RWPE2 (cell line): Measurements from ENCODE around the gene LZTR1.

Source experiments
- ATAC-seq: fragments of 200-7000 bp; cut with Tn5 transposase; 3 replicates; pipeline ENCODE4 v1.9.1; 2021; ENCODE audit warnings: low read depth
- DNase-seq: peaks from one replicate; pipeline ENCODE4 v3.0.0-alpha.2; 2020; ENCODE audit warnings: low spot score
- H3K27ac ChIP-seq: fragments of 450-650 bp; 2 replicates; pipeline ENCODE4 v1.5.1; 2017; ENCODE audit warnings: mild to moderate bottlenecking; ENCODE audit not compliant: poor library complexity, severe bottlenecking
- H3K27me3 ChIP-seq: fragments of 250-450 bp; sonication (Bioruptor Pico); 2 replicates; pipeline ENCODE4 v1.5.1; 2021; ENCODE audit warnings: mild to moderate bottlenecking, moderate library complexity; ENCODE audit not compliant: insufficient read depth, poor library complexity, severe bottlenecking
- H3K36me3 ChIP-seq: fragments of 250-450 bp; sonication (Bioruptor Pico); 2 replicates; pipeline ENCODE4 v1.5.1; 2020; ENCODE audit warnings: low read depth, mild to moderate bottlenecking, moderate library complexity
- H3K4me1 ChIP-seq: fragments of 250-450 bp; sonication (Bioruptor Pico); 2 replicates; pipeline ENCODE4 v1.5.1; 2021; ENCODE audit warnings: mild to moderate bottlenecking, moderate library complexity; ENCODE audit not compliant: insufficient read depth, poor library complexity, severe bottlenecking
- H3K4me3 ChIP-seq: fragments of 250-450 bp; sonication (Bioruptor Pico); 2 replicates; pipeline ENCODE4 v1.5.1; 2021; ENCODE audit warnings: mild to moderate bottlenecking, moderate library complexity; ENCODE audit not compliant: severe bottlenecking
- H3K9me3 ChIP-seq: fragments of 250-450 bp; sonication (Bioruptor Pico); 2 replicates; pipeline ENCODE4 v1.5.1; 2021; ENCODE audit warnings: mild to moderate bottlenecking, moderate library complexity; ENCODE audit not compliant: severe bottlenecking
- CTCF ChIP-seq: fragments of 450-650 bp; IDR thresholded peaks from one replicate; pipeline ENCODE4 v1.5.1; 2017; ENCODE audit warnings: mild to moderate bottlenecking, moderate library complexity; ENCODE audit not compliant: poor library complexity, severe bottlenecking

The LZTR1 gene

DNA sequence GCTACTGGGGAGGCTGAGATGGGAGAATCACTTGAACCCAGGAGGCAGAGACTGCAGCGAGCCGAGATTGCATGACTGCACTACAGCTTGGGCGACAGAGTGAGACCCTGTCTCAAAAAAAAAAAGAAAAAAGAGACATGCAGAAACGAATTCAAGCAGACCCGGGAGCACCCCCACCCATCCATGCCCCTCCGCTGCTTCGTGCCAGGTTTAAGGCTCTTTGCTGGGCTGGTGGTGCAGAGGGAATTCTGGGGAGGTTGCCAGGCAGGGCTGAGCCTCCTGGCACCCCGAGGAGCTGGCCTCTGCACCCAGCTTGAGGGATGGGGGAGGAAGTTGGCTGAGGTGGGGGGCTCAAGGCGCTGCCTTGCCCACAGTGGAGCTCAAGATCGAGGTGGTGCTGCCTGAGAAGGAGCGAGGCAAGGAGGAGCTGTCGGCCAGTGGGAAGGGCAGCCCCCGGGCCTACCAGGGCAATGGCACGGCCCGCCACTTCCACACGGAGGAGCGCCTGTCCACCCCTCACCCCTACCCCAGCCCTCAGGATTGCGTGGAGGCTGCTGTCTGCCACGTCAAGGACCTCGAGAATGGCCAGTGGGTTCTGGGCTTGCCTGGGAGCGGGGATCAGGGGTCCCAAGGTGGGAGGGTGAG lies 9.0 kb upstream of the LZTR1 start:
- H3K4me1 ChIP-seq, result no peaks in the 10 kb centered on the region
- H3K27me3 ChIP-seq, result no peaks in the 10 kb centered on the region
- no peaks in the 10 kb centered on the region for H3K36me3 ChIP-seq
- no peak overlapping the region for H3K27ac ChIP-seq
- TF ChIP-seq CTCF, result no peak
- ATAC-seq, result no peak
- DNase-seq, result no peak
- no peaks in the 10 kb centered on the region for H3K9me3 ChIP-seq
- no peak overlapping the region for H3K4me3 ChIP-seq

- ATAC-seq, result no peak
- Histone ChIP-seq H3K27me3 (no peaks in the 10 kb centered on the region), H3K9me3 (no peaks in the 10 kb centered on the region), H3K4me1 (no peaks in the 10 kb centered on the region), H3K27ac (no peak overlapping the region), H3K4me3 (no peak overlapping the region), H3K36me3 (no peaks in the 10 kb centered on the region)
- TF ChIP-seq CTCF, result no peak
- DNase-seq, result no peak
Measured at GRCh38 chr22:20973634-20974286, 8.3 kb upstream of the LZTR1 start.

DNA sequence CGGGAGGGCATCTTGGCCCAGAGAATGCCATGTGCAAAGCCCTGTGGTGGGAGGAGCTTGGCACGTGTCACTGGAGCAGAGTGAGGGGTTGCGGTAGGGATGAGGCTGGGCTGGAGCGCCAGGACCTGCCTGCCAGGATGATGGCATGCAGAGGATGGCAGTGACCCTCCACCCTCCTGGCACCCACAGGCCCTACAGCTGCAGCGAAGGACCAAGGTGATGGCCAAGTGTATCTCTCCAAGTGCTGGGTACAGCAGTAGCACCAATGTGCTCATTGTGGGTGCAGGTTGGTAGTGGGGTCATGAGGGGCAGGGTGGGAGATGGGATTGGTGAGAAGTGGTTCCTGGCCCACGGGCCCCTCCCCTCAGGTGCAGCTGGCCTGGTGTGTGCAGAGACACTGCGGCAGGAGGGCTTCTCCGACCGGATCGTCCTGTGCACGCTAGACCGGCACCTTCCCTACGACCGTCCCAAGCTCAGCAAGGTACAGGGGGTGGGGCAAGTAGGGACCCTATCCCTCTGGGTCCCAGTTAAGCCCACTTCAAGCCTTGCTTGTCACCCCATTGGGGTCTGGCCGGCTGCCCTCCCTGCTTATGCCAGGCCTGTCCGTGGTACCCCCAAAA lies 7.7 kb upstream of the LZTR1 start:
- DNase-seq (no peak), ATAC-seq (no peak; the same call in 2 of the 3 replicates)
- no peak for TF ChIP-seq CTCF
- Histone ChIP-seq H3K4me3 (no peak overlapping the region), H3K27me3 (no peaks in the 10 kb centered on the region), H3K27ac (no peak overlapping the region), H3K4me1 (no peaks in the 10 kb centered on the region), H3K36me3 (no peaks in the 10 kb centered on the region), H3K9me3 (no peaks in the 10 kb centered on the region)

DNA sequence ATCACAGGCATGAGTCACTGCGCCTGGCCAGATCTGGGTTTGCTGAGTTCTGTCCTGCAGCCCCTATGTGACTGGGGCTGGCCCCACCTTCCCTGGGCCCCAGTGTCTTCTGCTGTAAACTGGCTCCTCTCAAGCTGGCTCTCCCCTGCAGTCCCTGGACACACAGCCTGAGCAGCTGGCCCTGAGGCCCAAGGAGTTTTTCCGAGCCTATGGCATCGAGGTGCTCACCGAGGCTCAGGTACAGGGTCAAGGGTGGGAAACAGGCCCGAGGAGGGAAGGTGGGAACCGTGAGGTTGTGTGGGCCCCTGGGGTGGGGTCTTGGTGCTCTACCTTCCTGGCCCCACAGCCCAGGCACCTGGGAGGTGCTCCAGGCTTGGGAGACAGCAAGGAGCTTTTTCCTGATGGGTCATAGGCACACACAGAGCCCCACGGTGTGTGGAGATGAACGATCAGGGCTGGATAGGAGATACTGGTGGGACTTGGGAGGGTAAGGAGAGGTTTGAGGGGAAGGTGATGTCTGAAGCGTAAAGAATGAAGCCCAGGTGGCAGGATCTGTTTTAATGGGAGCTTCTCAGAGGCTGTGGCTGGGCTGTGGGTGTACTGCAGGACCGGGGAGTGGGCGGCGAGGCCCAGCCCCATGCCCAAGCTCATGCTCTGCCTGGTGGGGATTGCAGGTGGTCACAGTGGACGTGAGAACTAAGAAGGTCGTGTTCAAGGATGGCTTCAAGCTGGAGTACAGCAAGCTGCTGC lies 6.4 kb upstream of the LZTR1 start:
- H3K9me3 ChIP-seq, result no peaks in the 10 kb centered on the region
- DNase-seq, result no peak
- H3K4me1 ChIP-seq, result no peaks in the 10 kb centered on the region
- H3K27ac ChIP-seq, result no peak overlapping the region
- no peak overlapping the region for H3K4me3 ChIP-seq
- no peak for ATAC-seq
- no peaks in the 10 kb centered on the region for H3K27me3 ChIP-seq
- H3K36me3 ChIP-seq, result no peaks in the 10 kb centered on the region
- TF ChIP-seq CTCF, result no peak
